Transverse colon (tissue), 4 donors: ENCODE data around the gene TLL2. TPM values are rescaled to one million over a fixed set of nuclear protein-coding genes. Genes with fewer than 3 reads are reported as not detected.

Experiments
- DNase-seq: peaks from one replicate; pipeline ENCODE4 v3.0.0-alpha.2; 2019
- H3K27ac ChIP-seq, 4 donors: fragments of 200-600 bp; sonication (generic); 2 replicates each; pipeline ENCODE4 v1.5.1; 2016 to 2018; ENCODE audit warnings: inconsistent platforms in 4 of 4
- H3K27me3 ChIP-seq: fragments of 200-600 bp; sonication (generic); 2 replicates; pipeline ENCODE4 v1.5.1; 2017; ENCODE audit warnings: inconsistent platforms
- H3K36me3 ChIP-seq, 4 donors: fragments of 200-600 bp; sonication (generic); 2 replicates each; pipeline ENCODE4 v1.5.1; 2017 to 2019; ENCODE audit warnings: inconsistent platforms in 4 of 4
- H3K4me1 ChIP-seq, 4 donors: fragments of 200-600 bp; sonication (generic); 2 replicates each; pipeline ENCODE4 v1.5.1; 2017 to 2020; ENCODE audit warnings: inconsistent platforms in 4 of 4
- H3K4me3 ChIP-seq, 4 donors: fragments of 200-600 bp; sonication (generic); 1 replicate in 1 of 4; 2 replicates in 3 of 4; pipeline versions ENCODE4 v1.5.1 to v1.6.1; 2017 to 2019; ENCODE audit warnings: inconsistent platforms in 4 of 4
- H3K9me3 ChIP-seq, 2 donors: fragments of 200-600 bp; sonication (generic); 2 replicates each; pipeline ENCODE4 v1.5.1; 2017 to 2019; ENCODE audit warnings: inconsistent platforms in 2 of 2
- EP300 ChIP-seq: sonication (generic); formaldehyde crosslinking; IDR thresholded peaks from one replicate; pipeline ENCODE4 v1.6.1; 2017; ENCODE audit warnings: antibody characterized with exemption, low read depth
- POLR2A ChIP-seq: fragments of 450-650 bp; IDR thresholded peaks from one replicate; pipeline ENCODE4 v1.6.1; 2016; ENCODE audit warnings: antibody characterized with exemption, mild to moderate bottlenecking, moderate library complexity
- POLR2AphosphoS5 ChIP-seq, 3 donors: sonication (generic); formaldehyde crosslinking; IDR thresholded peaks; one replicate each; pipeline ENCODE4 v1.6.1; 2016; ENCODE audit warnings: antibody characterized with exemption in 3 of 3
- WGBS, 2 donors: methylation state at CpG; one replicate each; pipeline ENCODE4 v1.1.5; 2018; ENCODE audit warnings: low coverage in 1 of 2; 5-methylcytosine and 5-hydroxymethylcytosine counted together
- in situ Hi-C, 4 donors: fragments of 200-750 bp; cut with MboI; loops; one replicate each; pipeline versions ENCODE4 v1.15.0 to v1.15.1; 2017; ENCODE audit warnings: low sequenced_read_pairs in 3 of 4, low pct_ligation_motif_present in 1 of 4, low pct_unique_long_range_greater_than_20kb in 1 of 4
- intact Hi-C: fragments of 100-400 bp; cut with DNase I; formaldehyde crosslinking; loops from one replicate; pipeline ENCODE4 v1.15.1; 2023; ENCODE audit warnings: low total_unique reads
- total RNA-seq, 4 donors: library from RNA; depleted of rRNA; stranded (reverse); fragments of >200 nt; gene quantifications; one replicate each; pipeline ENCODE4 v1.1.0, GENCODE V29; 2016
- TF ChIP-seq, protein P1 (sequence below), 5 experiments: fragments of 200-600 bp in 3 of 5; fragments of 450-650 bp in 2 of 5; sonication (generic) in 3 of 5; IDR thresholded peaks; 1 replicate in 2 of 5; 2 replicates in 3 of 5; pipeline ENCODE4 v1.5.1; 2016 to 2017; ENCODE audit warnings: antibody characterized with exemption in 5 of 5, inconsistent platforms in 3 of 5, mild to moderate bottlenecking in 2 of 5, moderate library complexity in 1 of 5

Gene TLL2
- total RNA-seq, 4 donors from 2014 or later = 0.32 to 0.96 TPM; not detected in 2

DNA sequence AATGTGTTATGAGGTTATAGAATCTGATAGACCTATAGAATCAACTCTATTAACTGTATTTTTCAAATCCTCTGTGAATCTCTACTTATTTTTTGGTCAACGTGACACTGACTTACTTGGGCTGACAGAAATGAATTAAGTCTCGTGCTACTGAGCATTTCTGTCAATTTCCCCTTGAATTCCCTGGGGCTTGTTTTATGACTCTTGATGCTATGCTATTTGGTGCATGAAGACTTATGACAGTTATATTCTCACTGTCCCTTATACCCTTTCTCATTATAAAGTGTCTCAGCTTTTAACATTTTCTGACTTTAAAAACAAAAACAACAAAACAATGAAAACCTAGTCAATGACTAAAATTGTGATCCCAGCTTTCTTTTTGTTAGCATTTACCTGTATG, 86.4 kb downstream of the TLL2 start:
- Histone ChIP-seq H3K9me3 (no peaks in the 10 kb centered on the region), H3K27me3 (peaks cover 7% of the 10 kb centered on the region), H3K4me3 (no peak overlapping the region), H3K27ac (no peak overlapping the region), H3K4me1 (no peaks in the 10 kb centered on the region), H3K36me3 (no peaks in the 10 kb centered on the region)
- DNase-seq = no peak
- intact Hi-C loops = no loop called here
- TF ChIP-seq, protein P1, sequence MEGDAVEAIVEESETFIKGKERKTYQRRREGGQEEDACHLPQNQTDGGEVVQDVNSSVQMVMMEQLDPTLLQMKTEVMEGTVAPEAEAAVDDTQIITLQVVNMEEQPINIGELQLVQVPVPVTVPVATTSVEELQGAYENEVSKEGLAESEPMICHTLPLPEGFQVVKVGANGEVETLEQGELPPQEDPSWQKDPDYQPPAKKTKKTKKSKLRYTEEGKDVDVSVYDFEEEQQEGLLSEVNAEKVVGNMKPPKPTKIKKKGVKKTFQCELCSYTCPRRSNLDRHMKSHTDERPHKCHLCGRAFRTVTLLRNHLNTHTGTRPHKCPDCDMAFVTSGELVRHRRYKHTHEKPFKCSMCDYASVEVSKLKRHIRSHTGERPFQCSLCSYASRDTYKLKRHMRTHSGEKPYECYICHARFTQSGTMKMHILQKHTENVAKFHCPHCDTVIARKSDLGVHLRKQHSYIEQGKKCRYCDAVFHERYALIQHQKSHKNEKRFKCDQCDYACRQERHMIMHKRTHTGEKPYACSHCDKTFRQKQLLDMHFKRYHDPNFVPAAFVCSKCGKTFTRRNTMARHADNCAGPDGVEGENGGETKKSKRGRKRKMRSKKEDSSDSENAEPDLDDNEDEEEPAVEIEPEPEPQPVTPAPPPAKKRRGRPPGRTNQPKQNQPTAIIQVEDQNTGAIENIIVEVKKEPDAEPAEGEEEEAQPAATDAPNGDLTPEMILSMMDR (IDR thresholded peaks at IDR 0.05) = no peak
- no peak for TF ChIP-seq EP300
- no peak for TF ChIP-seq POLR2A
- no peak for TF ChIP-seq POLR2AphosphoS5 (IDR thresholded peaks at IDR 0.05)
- WGBS, 2 donors = 75 to 80% methylated on average over 2 of the region's 2 CpGs
- in situ Hi-C loops = no loop called here

DNA sequence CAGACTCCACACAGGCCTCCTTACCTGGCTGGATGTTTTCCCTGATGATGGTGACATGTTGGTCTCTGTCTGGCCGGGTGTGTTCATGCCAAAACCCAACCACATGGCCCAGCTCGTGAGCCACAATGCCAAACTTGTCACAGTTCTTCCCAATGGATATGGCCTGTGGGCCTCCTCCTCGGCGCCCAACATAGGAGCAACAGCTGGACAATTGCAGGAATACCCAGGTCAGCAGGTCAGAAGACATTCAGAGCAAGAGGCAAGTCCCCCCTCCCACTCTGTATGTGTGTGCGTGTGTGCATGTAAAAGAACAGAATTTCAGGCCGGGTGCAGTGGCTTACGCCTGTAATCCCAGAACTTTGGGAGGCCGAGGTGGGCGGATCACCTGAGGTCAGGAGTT, 91.2 kb downstream of the TLL2 start:
- H3K4me1 ChIP-seq = no peaks in the 10 kb centered on the region
- H3K4me3 ChIP-seq = no peak overlapping the region
- H3K9me3 ChIP-seq = no peaks in the 10 kb centered on the region
- intact Hi-C loops (no loop called here), in situ Hi-C loops (loop anchor here in 2 of 4 donors (25.0 kb wide), 1 partner anchor 615 kb away; no protein-coding TSS in a partner anchor)
- no peak for DNase-seq
- H3K27ac ChIP-seq = no peak overlapping the region
- no peak for TF ChIP-seq POLR2AphosphoS5 (IDR thresholded peaks at IDR 0.05)
- TF ChIP-seq POLR2A = no peak
- TF ChIP-seq, protein P1 (IDR thresholded peaks at IDR 0.05) = no peak
- TF ChIP-seq EP300 = no peak
- 90 to 100% methylated on average over 3 to 9 of the region's 9 CpGs for WGBS, 2 donors
- peaks cover 4% of the 10 kb centered on the region for H3K27me3 ChIP-seq
- H3K36me3 ChIP-seq = no peaks in the 10 kb centered on the region

DNA sequence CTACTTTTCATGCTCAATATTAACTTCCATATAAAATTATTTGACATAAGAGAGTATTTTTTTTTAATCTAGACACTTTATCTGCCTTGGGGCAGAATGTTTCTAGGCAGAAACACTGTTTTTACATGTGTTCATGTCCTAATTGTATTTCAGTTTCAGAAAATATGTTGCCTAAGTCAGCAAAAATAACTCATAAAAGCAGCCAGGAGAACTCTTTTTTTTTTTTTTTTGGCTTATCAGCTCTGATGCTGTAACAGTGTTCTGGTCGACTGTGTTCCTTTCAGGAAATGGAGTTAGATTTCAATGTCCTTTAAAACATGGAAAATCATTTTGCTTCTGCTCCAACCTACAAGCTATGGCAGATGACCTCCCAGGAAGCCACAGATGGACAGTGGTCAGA, 91.7 kb downstream of the TLL2 start:
- 33 to 58% methylated on average over 1 of the region's 1 CpG for WGBS, 2 donors
- no peak overlapping the region for H3K4me3 ChIP-seq
- in situ Hi-C loops = loop anchor here in 2 of 4 donors (25.0 kb wide), 1 partner anchor 615 kb away; no protein-coding TSS in a partner anchor

DNA sequence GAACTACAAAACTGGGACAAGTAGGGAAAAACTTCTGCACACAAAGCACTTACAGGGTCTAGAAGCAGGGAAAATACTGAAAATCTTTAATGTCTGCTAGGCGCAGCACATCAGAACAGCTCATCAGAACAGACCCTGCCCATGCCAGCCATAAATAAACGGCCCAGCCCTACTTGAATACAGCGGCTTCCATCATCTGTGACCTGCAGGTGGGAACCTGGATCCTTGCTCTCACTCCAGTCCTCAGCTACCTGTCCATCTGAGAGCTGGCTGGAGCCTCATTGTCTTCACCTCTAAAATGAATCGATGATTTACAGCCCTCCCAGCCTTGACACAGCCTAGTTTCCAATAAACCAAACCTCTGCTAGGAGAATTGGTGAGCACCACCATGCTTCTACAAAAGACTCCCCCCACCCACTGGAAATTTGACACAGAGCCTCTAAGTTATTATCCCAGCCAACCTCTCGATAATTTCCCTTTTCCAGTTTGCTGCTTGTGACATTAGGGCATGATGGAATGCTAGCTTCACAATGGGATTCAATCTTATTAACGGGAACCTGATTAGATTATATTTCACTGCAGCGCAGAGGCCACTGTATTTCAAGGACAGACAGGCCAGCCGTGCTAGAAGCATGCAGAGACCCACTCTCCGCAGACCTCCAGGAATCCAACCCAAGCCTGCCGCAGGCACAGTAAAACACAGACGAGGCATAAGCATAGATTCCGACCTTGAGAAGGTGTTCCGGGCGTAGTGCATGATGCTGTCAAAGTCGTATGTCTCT, 93.3 kb downstream of the TLL2 start:
- no peak for TF ChIP-seq POLR2A
- no peak for TF ChIP-seq POLR2AphosphoS5 (IDR thresholded peaks at IDR 0.05)
- no peak for TF ChIP-seq EP300
- TF ChIP-seq, protein P1 (IDR thresholded peaks at IDR 0.05) = no peak
- Histone ChIP-seq H3K9me3 (no peaks in the 10 kb centered on the region), H3K4me1 (peaks cover 4 to 8% (median 5%) of the 10 kb centered on the region in 4 donors), H3K36me3 (no peaks in the 10 kb centered on the region), H3K4me3 (no peak overlapping the region), H3K27me3 (no peaks in the 10 kb centered on the region), H3K27ac (no peak overlapping the region)
- in situ Hi-C loops = loop anchor here in 2 of 4 donors (25.0 kb wide), 1 partner anchor 617 kb away; no protein-coding TSS in a partner anchor
- DNase-seq = no peak
- WGBS, 2 donors = 91 to 95% methylated on average over 2 to 15 of the region's 15 CpGs
- intact Hi-C loops = no loop called here

More for the DNA sequence above, 91.7 kb downstream of the TLL2 start:
- intact Hi-C loops = no loop called here
- Histone ChIP-seq H3K27me3 (no peaks in the 10 kb centered on the region), H3K9me3 (no peaks in the 10 kb centered on the region), H3K4me1 (no peaks in the 10 kb centered on the region), H3K36me3 (no peaks in the 10 kb centered on the region), H3K27ac (no peak overlapping the region)
- no peak for DNase-seq
- TF ChIP-seq EP300 (no peak), POLR2AphosphoS5 (IDR thresholded peaks at IDR 0.05) (no peak), POLR2A (no peak)
- TF ChIP-seq, protein P1 (IDR thresholded peaks at IDR 0.05) = no peak
